Brain pericyte (primary cell): ENCODE results near the gene EFCAB6.

Experiments
- DNase-seq: peaks from one replicate; pipeline ENCODE4 v3.0.0-alpha.2; 2012; ENCODE audit warnings: low read depth, low spot score

The EFCAB6 gene

DNA sequence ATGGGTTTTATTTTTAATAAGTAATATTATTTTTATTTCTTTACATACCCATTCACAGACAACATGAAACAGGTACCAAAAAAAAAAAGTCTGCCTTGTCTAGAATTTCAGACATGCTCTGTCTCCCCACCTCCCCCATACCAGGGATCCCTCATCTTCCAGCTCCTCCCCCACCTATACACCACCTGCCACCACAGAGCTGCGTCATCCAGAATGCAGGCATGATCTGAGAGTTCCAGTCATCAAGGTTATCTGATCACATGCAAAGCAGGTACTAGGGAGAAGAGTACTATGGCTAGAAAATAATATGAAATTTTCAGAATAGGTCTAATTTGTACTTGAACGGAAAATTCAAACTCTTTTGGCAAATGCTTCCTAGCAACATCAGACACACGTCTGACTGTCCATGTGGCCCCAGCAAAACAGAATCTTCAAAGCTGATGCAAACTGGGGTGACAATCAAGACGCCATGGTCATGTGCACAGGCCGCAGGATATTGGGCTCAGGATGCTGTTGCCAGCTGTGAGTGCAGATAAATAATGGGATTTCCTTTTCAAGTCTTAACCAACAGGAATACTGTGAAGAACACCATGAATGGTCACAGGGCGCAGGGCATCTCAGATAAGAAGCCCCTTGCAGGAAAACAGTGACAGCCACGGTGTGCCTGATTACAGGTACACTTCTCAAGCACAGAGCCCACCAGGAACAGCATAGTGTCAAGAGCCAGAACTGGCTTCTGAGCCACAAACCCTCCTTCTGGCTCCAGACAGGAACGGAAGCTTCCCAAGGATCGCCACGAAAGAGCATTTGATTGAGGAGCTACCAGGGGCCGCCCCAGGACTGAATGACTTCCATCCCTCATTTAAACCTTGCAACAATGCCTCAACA lies 169.5 kb downstream of the EFCAB6 start:
- no peak for DNase-seq

DNA sequence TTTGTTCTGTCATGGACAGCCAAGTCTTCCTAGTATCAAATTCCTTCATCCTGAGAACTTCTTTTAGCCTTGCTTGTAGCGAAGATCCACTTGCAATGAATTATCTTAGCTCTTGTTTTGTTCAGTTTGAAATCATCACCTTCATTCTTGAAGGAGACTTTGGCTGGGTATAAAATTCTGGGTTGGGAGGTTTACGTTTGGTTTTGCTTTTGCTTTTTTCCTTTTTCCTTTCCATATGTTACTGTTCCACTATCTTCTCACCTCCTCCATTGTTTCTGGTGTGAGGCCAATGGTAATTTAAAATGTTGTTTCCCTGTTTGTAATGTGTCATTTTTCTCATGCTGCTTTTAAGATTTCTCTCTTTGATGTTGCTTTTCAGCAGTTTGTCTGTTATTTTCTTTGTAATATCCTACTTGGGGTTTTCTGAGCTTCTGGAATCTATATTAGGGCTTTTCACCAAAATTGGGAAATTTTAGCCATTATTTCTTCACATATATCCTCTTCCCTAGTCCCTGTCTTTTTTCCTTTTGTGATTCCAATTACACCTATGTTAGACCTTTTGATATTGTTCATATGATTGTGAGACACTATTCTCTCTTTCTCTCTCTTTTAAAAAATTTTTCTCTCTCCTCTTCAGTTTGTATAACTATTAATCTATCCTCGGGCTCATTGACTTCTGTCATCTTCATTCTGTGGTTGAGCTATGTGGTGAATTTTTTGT lies 172.7 kb downstream of the EFCAB6 start:
- DNase-seq: no peak

DNA sequence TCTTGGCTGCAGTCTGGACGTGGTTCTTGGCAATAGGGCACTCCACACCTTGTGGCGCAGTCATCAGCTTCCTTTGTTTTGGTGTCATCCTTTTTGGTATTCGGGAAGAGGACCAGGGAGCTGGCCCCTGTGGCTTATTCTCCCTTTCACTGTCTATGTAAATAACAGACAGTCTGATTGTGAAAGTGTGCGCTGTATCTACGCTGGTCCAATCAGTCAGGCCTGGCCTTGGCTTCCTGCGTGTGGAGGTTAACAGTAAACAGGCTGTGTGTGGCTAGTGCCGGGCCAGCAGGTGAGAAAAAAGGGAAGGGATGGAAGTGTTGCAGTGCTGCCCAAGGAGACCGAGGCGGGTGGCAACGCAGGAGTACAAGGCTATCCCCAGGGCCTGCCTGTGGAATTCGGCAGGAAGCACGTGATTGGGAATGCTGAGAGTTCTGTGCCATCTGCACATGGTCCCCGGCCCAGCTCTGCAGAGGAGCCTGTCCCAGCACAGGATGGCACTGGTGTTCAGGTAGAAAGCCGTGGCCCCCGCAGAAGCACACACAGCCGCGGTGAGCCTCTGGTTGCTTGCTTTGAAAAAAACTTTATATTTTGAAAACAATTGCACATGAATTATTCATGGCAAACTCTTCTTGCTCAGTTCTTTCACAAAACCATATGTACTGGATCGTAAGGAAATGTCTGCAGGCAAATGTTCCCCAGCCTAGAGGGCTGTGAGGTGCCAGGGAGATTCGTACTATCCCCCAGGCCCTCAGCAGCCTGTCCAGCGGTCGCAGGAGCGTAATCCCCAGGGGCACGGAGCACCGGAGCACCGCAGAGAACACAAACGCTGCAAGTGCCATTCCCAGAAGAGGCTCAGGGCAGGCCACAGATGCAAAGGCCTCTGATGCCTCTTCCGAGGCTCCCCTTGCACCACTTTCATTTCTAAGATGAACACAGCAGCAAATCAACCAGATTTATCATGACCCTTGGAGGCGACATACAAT lies 174.5 kb downstream of the EFCAB6 start:
- no peak for DNase-seq

DNA sequence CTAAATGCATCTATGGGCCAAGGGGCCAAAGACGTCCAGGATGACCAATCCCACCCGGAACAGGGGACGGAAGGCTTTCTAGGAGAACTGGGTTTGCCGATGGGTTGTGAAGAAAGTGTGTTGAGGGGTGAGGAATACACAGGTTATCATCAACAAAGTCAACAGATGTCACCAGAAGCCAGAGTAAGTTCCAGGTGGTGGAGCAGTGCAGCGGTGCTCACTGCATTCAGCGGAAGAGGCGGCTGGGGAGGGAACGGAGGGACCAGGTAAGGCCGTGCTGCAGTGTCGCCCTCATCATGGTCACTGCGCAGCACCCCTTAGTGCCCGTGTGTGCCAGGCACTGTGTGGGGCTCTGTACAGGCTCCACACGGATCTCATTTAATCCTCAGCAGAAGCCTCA lies 176.0 kb downstream of the EFCAB6 start:
- DNase-seq: no peak

DNA sequence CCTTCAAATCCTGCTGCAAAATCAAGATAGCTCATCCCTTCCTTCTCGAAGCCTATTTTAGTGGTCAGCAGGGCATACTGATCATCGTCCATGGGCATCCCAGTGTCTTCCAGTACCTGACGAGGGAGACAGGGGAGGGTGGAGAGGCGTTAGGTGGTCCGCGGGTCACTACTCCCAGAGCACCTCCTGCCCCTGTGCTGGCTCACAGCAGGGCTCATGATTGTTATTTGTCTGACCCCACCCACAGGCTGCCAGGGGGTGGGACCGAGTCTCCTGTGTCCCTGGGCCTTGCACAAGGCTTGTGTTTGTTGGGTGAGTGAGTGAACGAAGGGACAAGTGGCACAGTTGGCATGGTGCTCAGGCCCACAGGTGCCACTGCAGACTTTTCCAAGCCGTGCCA lies 177.0 kb downstream of the EFCAB6 start:
- DNase-seq: no peak

DNA sequence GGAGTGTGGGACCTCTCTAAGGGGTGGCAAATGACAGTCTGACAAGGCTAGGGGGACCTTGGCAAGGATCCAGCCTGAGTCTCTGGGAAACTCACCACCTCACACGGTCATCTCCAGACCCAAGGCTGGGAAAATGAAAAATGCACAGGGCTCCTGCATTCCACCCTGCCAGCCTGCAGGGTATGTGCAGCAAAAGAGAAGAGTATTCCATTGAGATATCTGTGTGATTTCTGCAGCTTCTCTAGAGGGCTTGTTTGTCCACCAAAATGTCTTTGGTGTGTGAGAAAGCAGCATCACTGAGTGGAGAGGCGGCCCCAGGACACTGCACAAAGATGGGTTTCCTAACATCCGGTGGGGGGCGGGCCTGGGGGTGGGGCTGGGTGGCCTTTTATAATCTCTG lies 177.8 kb downstream of the EFCAB6 start:
- DNase-seq: no peak

DNA sequence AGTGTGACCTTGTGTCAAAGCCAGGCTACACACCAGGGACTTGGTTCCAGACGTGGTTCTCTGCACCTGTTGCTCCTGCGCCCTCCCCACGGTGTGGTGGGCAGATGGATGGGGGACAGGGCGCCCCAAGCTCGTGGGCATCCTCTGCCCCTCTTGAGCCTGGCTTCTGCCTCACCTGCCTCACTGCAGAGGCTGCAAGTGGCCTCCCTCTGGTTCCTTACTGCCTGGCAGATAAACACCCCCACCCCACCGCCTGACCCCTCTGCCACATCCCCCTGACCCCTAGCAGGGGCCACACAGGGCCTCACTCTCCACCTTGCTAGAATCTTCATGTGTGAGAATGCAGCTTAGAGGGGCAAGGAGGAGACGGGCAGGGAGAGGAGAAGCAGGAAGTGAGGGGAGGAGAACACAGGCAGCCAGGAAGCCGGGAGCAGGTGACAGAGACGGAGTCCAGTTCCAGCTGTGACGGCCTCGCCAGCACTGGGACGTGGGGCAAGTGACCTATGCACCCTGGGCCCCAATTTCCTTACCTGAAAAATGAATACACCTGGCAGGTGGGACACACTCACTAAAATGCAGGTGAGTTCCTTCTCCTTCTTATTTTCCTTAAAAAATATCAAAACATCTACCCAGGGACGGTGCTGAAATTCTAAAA lies 178.3 kb downstream of the EFCAB6 start:
- no peak for DNase-seq

DNA sequence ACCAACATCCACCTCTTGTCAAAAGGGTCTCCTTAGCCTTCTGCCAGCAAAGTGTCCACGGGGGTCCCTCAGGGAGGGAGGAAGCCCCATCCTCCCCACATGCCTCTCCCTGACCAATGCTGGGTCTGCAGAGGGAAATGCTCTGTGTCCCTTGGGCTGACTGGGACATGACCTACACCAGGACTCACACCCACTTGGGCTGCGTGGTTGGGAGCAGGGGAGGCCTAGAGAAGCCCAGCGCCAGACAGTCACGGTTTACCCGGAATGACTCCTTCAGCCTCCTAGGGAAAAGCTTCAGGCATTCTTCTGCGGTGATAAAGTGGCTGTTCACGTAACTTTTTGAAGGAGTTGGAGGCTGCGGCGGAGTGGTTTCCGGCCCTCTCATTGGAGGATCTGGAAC lies 180.3 kb downstream of the EFCAB6 start:
- no peak for DNase-seq

DNA sequence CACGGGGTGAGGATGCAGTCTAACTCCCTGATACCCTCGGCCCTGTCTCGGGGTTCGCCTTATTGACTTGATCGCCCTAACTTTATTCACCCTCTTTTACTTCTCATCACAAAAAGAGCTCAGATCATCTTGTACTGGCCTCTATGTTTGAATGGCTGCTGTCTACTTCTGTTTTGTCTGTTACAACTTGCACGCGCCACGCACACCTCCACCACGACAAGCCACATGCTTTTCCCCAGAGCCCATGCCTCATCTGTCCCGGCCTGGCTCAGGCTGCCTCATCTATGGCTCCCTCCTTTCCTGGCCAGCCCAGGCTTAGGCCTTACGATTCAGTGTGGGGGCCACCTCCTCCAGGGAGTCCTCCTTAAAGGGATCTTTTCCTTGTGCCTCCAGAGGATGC lies 180.9 kb downstream of the EFCAB6 start:
- DNase-seq: no peak

DNA sequence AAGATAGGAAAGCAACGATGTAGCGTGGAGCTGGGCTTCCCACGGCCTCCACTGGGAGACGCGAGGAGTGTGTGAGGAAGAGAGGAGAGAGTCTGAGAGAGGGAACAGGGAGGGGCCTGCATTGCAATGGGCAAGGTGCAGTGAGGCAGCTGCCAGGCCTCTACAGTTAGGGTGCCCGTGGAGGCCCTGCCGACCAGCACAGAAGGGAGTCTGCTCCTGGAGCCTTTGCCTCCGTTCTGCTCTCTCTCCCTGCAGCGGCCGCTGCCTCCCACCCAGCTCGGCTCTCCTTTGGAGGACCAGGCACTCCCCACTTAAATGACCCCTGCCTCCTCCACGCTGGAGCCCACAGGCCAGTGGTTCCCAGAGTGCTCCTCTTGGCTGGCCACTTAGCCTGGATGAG lies 181.7 kb downstream of the EFCAB6 start:
- no peak for DNase-seq

DNA sequence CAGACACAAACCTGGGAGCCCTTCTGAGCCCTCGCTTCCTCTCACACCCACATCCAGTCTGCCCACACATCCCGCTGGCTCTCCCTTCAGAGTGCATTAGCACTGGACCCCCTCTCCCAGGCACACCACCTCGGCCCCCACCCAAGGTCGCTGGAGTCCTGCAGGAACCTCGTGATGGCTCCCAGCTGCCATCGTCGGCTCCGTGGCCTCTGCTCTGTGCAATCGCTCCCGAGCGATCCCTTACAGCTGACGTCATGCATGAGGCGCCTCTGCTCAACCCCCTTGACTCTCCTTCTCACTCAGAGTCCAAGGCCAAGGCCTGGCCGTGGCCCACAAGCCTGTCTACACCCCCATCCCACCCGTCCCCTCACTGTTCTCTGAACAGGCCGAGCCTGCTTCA lies 183.9 kb downstream of the EFCAB6 start:
- no peak for DNase-seq

DNA sequence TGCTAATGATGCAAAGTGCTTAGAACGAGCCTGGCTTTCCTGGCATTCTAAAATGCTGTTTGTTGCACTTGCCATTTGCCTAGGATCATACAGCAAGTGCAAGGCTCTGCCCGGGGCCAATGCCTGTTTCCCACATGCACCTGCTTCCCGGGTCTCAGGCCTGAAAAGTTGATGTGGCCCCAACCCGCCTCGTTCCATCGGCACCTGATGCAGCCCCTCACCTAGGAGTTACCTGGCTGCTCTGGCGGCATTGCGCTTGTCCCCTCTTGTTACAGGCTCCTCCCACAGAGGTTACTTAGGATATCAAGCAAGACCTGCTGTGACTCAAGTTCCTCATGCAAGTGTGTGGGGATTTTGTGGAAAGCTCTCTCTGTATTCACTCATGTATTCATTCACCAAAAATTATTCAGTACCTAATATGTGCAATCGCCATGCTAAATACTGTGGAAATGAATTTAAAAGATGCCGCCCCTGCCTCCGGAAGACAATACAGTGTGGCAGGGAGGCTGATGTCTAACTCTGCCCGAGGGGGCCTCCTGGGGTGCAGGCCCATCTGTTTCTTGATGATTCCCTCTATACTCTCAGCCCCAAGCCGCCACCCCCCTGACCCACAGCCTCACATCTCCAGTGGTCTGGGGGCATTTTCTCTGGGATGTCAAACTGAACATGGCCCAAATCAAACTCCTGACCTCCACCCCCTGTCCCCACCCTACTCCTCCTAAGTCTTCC lies 184.5 kb downstream of the EFCAB6 start:
- DNase-seq: no peak

DNA sequence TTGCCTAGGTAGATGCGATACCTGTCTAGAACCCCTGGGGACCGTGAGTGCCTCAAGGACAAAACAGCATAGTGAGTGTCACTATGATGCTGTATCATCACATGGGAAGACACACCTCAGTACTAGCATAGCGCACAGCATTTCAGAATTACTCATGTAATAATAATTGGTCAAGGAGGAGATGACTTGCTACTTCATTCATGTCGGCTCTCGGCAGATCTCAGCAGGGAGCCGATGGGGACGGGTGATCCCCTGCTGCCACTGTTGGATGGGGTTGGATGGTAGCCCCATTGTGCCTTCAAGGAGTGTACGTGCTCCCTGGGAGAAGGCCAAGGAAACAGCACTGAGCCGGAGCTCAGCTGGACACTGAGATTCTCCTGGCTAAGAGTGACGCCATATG lies 186.9 kb downstream of the EFCAB6 start:
- DNase-seq: no peak

DNA sequence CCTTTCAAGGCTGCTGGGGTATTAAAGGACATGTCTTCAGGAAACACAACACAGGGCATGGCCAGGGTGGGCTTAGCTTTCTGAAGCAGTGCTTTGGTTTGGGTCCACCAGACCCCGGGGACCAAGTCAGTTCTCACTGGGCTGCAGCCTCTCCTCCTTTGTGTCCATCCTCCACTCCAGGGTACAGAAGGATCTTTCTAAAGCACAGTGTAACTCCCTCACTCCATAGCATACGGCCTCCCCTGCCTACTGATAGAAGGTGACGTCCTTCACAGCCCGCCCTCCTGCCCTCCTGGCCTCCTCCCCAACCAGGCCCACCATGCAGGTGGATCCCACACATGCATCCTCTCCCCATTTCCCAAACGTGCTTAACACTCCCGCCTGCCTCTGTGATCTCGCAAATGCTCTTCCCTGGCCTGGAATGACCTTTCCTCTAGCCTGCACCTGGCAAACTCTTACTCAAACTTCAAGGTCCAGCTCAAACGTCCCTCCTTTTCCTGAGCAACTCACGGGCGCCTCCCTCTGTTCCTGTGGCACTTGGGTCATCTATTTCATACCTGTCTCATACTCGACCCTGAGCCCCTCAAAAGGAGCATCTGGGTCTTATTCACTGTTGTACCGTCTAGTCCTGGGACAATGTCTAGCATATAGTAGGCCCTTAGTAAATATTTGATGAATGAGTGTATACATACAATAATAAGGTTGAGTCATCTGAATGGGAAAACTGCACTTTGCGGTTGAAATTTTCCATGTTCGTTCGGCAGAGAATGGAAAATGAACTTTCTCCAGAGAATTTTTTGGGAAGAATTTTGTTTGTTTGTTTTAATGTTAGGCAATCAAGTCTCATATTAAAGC lies 187.7 kb downstream of the EFCAB6 start:
- no peak for DNase-seq

DNA sequence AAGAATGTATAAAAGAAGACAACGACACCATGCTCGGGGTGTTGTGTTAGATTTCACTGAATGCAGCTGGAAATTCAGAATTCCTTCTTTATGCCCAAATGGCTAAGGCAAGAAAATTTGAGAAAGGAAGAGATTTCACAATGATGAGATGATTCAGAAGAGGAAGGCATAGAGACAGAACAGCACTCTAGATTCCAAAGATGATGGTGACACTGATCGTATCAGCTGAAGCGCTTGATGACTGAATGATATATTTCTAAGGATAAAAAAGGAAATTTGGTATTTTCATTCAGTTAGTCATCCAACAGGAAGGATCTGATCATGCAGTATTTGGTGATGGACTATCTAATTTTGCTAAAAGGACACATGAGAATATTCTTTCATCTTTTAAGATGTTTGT lies 189.2 kb downstream of the EFCAB6 start:
- no peak for DNase-seq

DNA sequence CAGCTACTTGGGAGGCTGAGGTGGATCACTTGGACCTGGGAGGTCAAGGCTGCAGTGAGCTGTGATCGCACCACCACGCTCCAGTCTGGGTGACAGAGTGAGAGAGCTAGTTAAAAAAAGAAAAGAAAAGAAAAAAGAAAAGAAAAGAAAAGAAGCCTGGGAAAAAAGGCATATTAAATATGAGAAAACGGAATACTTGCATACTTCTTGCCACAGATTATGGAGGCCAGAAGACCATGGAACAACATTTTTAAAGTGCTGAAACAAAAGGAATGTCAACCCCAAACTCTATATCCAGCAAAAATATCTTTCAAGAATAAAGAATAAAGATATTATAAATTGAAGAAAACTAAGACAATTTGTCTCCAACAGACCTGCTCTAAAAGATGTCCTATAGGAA lies 191.9 kb downstream of the EFCAB6 start:
- DNase-seq: no peak

DNA sequence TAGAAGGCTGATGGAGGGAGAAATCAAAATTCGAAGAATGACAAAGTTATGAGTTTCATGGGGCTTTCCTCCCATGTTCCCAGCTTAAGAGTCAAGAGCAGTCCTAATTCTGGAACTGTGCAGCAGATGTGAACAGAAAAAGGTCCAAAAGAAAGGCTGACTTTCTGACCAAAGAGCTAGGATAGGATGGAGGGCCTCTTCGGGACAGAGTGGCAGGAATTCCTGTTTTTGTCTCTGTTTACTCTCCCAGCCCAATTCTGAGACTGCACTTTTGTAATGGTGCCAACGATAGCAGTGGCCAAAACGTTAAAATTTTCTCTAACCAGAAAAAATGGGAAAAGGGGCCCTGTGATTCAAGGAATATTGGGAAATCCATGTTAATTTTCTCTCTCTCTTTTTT lies 193.6 kb downstream of the EFCAB6 start:
- no peak for DNase-seq

DNA sequence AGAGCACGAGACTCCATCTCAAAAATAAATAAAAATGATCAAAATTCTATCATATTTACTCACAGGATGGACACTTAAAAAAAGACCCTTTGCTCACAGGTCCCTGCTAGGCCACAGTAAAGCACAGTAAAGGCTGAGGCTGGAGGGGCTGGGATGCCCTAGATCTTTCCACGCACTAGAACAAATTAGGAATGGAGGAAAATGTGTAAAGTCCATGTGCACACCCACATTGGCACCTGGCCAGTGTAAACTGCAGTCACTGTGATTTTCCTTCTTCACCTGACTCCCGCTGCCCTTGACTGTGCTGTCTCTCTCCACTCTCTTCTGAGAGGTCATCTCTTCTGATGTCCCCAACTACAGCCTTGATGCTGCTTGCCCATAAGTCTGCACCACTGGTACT lies 195.5 kb downstream of the EFCAB6 start:
- no peak for DNase-seq

DNA sequence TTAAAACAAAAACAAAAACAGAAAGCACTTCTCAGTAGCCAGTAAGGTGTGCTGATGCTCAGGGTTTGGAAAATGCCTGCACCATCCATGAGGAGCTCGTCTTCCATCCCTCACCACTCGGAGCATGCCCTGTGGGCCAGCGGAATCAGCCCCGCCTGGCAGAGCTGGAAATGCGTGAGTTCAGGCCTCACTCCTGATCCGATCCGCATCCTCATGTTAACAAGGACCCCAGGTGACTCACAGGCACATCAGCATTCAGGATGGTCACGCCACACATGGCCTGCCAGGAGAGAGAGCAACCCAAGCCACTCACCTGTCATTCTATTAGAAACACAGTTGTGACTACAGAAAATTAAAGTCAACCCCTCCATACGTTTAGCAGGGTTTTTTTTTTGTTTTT lies 211.8 kb downstream of the EFCAB6 start:
- no peak for DNase-seq

DNA sequence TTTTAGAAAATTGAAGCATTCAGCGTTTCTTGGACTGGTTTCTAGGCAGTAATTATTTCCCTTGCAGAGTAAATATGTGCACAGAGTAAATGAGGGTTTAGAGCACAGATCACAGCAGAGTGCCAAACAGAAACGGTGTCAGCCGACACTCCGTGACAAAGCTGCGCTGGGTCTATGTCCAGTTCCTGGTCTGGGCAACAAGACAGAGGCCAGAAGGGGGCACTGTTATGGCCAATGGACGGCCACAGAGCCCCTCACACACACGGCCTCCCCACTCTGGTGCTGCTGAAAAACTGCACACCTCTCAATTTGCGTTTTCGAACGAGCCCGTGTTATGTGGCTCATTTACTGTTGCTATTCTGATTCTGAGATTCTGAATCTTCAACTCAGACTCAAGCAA lies 219.6 kb downstream of the EFCAB6 start:
- no peak for DNase-seq
